ENCODE results near the gene SOS1.

DNA sequence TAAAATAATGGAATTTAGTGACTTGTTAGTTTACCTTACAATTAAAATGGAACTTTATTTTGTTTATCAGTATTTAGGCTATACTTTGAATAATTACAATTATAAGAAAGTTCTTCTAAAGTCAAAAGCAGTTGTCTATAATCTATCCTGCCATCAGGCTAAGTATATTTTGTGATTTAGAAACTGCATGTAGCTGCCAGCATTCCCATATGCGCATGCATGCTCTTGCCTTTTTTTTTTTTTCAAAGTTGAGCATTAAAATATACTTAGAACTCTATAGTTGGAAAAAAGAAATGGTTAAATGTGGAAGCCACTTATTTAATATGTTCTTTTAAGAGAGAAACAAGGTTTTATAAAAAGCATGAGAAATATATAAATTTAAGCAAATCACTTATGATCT is 132.1 kb downstream of the SOS1 start:
- TF ChIP-seq, protein P1, sequence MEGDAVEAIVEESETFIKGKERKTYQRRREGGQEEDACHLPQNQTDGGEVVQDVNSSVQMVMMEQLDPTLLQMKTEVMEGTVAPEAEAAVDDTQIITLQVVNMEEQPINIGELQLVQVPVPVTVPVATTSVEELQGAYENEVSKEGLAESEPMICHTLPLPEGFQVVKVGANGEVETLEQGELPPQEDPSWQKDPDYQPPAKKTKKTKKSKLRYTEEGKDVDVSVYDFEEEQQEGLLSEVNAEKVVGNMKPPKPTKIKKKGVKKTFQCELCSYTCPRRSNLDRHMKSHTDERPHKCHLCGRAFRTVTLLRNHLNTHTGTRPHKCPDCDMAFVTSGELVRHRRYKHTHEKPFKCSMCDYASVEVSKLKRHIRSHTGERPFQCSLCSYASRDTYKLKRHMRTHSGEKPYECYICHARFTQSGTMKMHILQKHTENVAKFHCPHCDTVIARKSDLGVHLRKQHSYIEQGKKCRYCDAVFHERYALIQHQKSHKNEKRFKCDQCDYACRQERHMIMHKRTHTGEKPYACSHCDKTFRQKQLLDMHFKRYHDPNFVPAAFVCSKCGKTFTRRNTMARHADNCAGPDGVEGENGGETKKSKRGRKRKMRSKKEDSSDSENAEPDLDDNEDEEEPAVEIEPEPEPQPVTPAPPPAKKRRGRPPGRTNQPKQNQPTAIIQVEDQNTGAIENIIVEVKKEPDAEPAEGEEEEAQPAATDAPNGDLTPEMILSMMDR (IDR thresholded peaks at IDR 0.05; ENCODE audit: low read depth, low read length, poor library complexity, severe bottlenecking): no peak
- TF ChIP-seq EZH2phosphoT487 (IDR thresholded peaks at IDR 0.05; ENCODE audit: borderline replicate concordance, low read length): no peak
